ENCODE results near the gene PLEKHN1.

DNA sequence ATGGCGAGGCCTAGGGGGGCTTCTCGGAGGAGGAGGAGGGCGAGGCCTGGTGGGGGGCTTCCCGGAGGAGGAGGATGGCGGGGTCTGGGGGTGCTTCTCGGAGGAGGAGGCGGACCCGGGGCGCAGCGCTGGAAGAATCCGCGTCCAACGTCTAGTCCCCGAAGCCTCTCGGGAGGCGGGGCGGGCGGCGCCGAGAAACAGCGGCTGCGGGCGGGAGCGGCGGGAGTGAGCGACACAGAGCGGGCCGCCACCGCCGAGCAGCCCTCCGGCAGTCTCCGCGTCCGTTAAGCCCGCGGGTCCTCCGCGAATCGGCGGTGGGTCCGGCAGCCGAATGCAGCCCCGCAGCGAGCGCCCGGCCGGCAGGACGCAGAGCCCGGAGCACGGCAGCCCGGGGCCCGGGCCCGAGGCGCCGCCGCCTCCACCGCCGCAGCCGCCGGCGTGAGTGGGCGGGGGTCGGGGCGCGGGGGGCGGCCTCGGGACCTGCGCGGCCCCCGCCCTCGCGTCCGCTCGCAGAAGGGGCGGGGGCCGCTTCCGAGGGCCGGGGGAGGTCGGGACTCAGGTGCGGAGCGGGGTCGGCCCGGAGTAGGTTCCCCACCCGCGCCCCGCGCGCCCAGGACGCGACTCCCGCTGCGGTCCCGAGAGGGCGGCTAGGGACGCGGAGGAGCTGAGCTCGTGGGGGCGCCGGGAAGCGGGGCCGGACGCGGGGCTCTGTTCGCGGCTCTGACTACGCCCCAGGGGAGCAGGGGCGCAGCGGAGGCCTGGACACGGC lies 5.7 kb upstream of the PLEKHN1 start, which contains the start of gene KLHL17:
- TF ChIP-seq, protein P1, sequence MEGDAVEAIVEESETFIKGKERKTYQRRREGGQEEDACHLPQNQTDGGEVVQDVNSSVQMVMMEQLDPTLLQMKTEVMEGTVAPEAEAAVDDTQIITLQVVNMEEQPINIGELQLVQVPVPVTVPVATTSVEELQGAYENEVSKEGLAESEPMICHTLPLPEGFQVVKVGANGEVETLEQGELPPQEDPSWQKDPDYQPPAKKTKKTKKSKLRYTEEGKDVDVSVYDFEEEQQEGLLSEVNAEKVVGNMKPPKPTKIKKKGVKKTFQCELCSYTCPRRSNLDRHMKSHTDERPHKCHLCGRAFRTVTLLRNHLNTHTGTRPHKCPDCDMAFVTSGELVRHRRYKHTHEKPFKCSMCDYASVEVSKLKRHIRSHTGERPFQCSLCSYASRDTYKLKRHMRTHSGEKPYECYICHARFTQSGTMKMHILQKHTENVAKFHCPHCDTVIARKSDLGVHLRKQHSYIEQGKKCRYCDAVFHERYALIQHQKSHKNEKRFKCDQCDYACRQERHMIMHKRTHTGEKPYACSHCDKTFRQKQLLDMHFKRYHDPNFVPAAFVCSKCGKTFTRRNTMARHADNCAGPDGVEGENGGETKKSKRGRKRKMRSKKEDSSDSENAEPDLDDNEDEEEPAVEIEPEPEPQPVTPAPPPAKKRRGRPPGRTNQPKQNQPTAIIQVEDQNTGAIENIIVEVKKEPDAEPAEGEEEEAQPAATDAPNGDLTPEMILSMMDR (IDR thresholded peaks at IDR 0.05), result peak in 1 of 6 experiments; percentile 16
- TF ChIP-seq POLR2A (IDR thresholded peaks at IDR 0.05), result peak in 1 of 4 donors; percentile 29
- no peak for TF ChIP-seq POLR2AphosphoS5 (IDR thresholded peaks at IDR 0.05)
- TF ChIP-seq EP300 (IDR thresholded peaks at IDR 0.05), result no peak
